H7 (cell line): ENCODE results near the gene GTF2A1L. TPM values are rescaled to one million over a fixed set of nuclear protein-coding genes. Genes with fewer than 3 reads are reported as not detected.

ENCODE experiments used
- DNase-seq: peaks from one replicate; pipeline ENCODE4 v3.0.0; 2012
- H3K27me3 ChIP-seq: 2 replicates; pipeline ENCODE4 v1.6.0; 2011; ENCODE audit warnings: mild to moderate bottlenecking, low read length; ENCODE audit not compliant: control insufficient read depth, insufficient read depth
- H3K36me3 ChIP-seq: replicated peaks from 2 replicates; pipeline ENCODE4 v1.5.1; 2011; ENCODE audit warnings: low read length; ENCODE audit not compliant: control insufficient read depth, insufficient read depth
- H3K4me3 ChIP-seq: 2 replicates; pipeline ENCODE4 v1.5.1; 2011; ENCODE audit warnings: low read depth, mild to moderate bottlenecking, control low read depth, low read length, moderate library complexity; ENCODE audit not compliant: insufficient read depth
- total RNA-seq: library from RNA; depleted of rRNA; stranded (reverse); fragments of >200 nt; shearing (Covaris generic); gene quantifications from 2 replicates; pipeline ENCODE4 v1.2.3, GENCODE V29; 2014; rRNA removed

Gene GTF2A1L
- total RNA-seq, 1 experiment from 2014 or later: 1.7 TPM

GRCh38 chr2:48723129-48723528 is 105.5 kb downstream of the GTF2A1L start:
- DNase-seq: no peak
- Histone ChIP-seq H3K27me3 (no peaks in the 10 kb centered on the region), H3K4me3 (no peak overlapping the region), H3K36me3 (no peaks in the 10 kb centered on the region)

GRCh38 chr2:48724278-48724677 is 106.6 kb downstream of the GTF2A1L start:
- DNase-seq: no peak
- Histone ChIP-seq H3K4me3 (no peak overlapping the region), H3K36me3 (no peaks in the 10 kb centered on the region), H3K27me3 (no peaks in the 10 kb centered on the region)

- Histone ChIP-seq H3K36me3 (no peaks in the 10 kb centered on the region), H3K27me3 (no peaks in the 10 kb centered on the region), H3K4me3 (no peak overlapping the region)
- peak; percentile 12 for DNase-seq
Observed at GRCh38 chr2:48725696-48726494, 108.2 kb downstream of the GTF2A1L start.

GRCh38 chr2:48727560-48727959 is 109.9 kb downstream of the GTF2A1L start:
- Histone ChIP-seq H3K36me3 (no peaks in the 10 kb centered on the region), H3K4me3 (no peak overlapping the region), H3K27me3 (no peaks in the 10 kb centered on the region)

GRCh38 chr2:48728295-48728694 is 110.6 kb downstream of the GTF2A1L start:
- no peak for DNase-seq
- Histone ChIP-seq H3K36me3 (no peaks in the 10 kb centered on the region), H3K4me3 (no peak overlapping the region), H3K27me3 (no peaks in the 10 kb centered on the region)

More at GRCh38 chr2:48727560-48727959, 109.9 kb downstream of the GTF2A1L start:
- no peak for DNase-seq

- no peak for DNase-seq
- Histone ChIP-seq H3K4me3 (no peak overlapping the region), H3K36me3 (no peaks in the 10 kb centered on the region), H3K27me3 (no peaks in the 10 kb centered on the region)
Observed at GRCh38 chr2:48728840-48729239, 111.2 kb downstream of the GTF2A1L start.

Other genes with a start within 250 kb of the GTF2A1L start
- 21.7 and 22.1 TPM in 2 replicates for gene PPP1R21, start 177.1 kb upstream of the GTF2A1L start, total RNA-seq
- 5.1 and 9.0 TPM in 2 replicates for gene STON1, start 87.7 kb upstream of the GTF2A1L start, total RNA-seq
- 0.22 TPM in 1 of 2 replicates, not detected in the other for gene LHCGR, start 137.9 kb downstream of the GTF2A1L start, total RNA-seq